Measurements from ENCODE around the gene PLXNA4.
"Not testable (repeated sequence)": the region's sequence is repeated elsewhere in the genome, so short reads cannot be mapped to it uniquely, and the experiment has no call there.

The PLXNA4 gene

DNA sequence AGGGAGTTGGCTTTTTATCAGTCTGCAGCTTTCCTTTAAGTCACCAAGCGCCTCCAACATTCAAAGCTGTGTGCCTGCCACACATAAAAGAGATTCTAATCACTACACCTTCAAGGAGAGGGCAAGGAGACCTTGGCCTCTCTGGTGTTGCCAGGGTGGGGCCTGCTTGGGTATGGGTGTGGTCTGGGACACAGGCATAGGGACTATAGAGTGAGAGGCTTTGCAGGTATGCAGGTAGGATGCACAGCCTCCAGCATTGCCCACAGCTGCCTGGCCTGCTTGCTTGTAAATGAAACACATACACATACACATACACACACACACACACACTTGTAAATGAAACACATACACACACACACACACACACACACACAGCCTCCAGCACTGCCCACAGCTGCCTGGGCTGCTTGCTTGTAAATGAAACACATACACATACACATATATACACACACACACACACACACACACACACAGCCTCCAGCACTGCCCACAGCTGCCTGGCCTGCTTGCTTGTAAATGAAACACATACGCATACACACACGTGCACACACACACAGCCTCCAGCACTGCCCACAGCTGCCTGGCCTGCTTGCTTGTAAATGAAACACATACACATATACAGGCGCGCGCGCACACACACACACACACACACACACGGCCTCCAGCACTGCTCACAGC is 397.7 kb downstream of the PLXNA4 start:
- DNase-seq (ENCODE audit: low read depth in 3 of 3): not testable (repeated sequence)

DNA sequence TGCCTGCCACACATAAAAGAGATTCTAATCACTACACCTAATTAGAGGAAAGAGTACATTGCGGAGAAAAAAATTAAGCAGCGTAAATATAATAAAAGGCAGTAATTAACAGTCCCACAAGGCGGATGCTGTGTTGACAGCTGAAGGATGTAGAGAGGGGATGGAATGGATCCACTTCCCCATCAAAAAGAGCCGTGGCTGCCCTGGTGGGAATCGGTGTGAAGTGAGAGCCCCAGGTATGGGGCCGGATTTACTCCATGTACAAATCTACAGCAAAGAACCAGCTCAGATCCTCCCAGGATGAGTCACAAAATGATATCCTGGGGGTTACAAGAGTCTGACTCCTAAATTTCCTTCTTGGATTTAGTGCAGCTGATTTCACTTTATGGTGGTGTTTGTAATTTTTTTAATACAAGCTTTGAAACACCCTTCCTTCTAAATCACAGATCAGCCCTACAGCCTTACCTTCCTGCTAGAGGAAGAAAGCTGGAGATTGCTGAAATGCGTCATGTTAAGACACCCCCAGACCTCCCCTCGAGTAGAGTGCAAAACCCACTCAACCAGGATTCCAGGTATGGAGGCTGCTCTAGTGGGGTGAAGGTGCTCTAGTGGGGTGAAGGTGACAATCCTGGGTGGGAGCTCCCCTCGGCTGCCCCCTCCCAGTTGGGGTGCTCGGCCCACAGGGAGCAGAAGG is 398.4 kb downstream of the PLXNA4 start:
- no peak for DNase-seq (ENCODE audit: low read depth in 3 of 3)

- no peak for DNase-seq (ENCODE audit: low read depth in 3 of 3)
Observed at GRCh38 chr7:132176719-132177118, 399.6 kb downstream of the PLXNA4 start.

DNA sequence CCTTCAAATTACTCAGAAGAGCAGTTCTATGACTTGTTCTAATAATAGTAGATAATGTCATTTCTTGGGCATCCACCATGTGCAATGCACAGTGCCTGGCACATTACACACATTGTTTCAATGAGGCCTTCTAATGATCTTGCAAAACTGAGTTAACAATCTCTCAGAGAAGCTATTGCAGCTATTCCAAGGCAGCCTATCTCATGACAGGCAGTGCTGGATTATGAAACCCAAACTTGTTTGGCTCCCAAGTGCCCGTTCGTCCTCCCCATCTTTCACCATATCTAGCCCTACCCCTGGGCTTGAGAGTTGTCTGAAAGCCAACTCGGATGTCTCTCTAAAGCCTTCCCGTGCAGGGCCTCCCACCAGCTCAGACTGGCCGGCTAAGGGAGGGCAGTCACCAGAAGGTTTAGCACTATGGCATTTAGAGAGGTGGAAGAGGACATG is 405.1 kb downstream of the PLXNA4 start:
- DNase-seq (ENCODE audit: low read depth in 3 of 3): no peak

GRCh38 chr7:132169730-132170129 is 406.5 kb downstream of the PLXNA4 start:
- no peak for DNase-seq (ENCODE audit: low read depth in 3 of 3)

- no peak for DNase-seq (ENCODE audit: low read depth in 3 of 3)
Observed at GRCh38 chr7:132168239-132168638, 408.0 kb downstream of the PLXNA4 start.

DNA sequence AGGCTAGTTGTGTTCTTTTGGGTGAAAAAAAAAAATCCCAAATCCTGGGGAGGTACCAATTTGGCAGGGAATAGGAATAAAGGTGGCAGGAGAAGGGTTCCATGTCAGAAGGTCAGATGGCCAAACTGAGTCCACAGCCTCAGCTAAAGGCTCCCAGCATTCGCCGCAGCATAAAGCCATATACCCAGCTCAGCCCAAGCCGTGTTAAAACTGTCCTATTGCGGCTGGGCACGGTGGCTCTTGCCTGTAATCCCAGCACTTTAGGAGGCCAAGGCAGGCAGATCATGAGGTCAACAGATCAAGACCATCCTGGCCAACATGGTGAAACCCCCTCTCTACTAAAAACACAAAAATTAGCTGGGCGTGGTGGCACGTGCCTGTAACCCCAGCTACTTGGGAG is 410.6 kb downstream of the PLXNA4 start:
- not testable (repeated sequence) for DNase-seq (ENCODE audit: low read depth in 3 of 3)

DNA sequence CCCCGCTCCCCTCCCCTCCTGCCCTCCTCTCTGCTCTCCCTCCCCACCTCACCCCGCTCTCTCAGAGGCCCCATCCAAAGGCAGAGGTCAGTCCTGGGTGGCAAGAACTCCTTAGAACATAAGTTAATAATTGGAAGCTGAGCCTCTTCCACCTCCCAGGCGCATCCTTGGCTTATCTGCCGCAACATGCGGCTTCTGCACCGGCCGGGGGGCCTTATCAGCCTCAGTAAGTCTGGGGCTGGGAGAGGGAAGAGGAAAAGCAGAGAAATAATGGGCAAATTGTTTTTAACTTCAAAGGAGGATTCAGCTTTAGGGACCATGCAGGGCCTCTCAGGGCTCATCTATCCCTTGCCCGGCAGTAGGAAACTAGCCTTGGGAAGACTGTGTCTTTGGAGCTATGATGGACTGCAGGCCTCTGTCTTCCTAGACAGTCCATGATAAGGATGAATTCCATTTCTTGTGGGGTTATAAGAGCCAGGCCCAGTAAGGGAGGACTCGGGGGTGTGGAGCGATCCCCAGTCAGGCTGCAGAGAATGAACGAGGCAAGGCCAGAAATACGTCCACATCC is 411.6 kb downstream of the PLXNA4 start:
- no peak for DNase-seq (ENCODE audit: low read depth in 3 of 3)

DNA sequence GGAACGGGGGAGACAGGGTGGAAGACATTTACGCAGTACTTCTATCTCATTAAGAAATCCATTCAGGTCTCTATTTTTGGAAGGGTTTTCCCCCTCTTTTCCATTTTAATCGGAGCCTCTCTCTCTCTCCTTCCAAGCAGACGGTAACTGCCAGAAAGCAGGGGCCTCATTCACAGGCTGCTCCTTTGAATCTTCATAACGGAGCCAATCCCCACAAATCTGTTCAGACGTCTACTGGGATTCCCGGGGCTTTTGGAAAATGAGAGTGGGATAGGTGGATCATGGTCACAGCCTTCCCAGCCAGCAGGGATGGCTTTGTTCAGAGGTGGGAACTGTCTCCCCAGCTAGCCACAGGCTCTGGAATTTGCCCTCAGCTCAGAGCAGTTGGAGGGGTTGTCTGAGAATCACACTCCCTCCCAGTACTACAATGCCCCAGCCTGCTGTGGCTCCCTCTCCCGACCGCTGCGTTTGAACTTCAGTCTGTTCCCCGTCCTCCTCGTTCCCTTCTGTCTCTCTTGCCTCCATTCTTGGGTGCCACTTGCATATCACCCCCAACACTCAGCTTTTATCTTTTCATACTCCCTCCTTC is 413.6 kb downstream of the PLXNA4 start:
- DNase-seq (ENCODE audit: low read depth in 3 of 3): no peak

DNA sequence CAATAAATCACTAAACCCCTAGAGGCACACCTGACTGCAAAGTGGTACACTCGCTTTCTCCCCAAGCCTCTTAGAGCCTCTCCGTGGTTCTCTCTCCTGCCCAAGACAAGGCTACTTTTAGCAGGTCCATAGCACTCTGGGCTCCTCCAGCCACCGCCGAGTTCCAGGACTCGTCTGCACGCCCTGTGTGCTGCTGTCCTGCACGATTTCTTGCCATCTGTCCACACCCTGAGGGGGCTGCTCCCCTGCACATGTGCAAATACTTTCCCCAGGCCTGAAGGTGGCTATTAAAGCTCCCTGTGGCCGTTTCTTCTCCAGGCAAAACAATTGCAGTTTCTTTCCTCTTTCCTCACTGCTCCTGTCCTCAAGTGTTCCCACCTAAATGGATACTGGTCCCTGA is 414.3 kb downstream of the PLXNA4 start:
- DNase-seq (ENCODE audit: low read depth in 3 of 3): no peak

DNA sequence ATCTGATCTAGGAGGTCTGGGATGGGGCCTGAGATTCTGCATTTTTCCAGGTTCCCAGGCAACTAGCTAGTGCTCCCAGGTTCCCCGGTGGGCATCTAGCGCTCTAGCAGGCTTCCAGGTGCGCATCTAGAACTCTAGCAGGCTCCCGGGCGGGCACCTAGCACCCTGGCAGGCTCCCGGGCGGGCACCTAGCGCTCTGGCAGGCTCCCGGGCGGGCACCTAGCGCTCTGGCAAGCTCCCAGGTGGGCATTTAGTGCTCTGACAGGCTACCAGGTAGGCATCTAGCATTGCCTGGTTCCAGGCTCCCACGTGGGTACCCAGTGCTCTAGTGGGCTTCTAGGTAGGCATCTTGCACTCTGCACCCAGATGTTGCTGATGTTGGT is 414.7 kb downstream of the PLXNA4 start:
- DNase-seq (ENCODE audit: low read depth in 3 of 3): no peak

DNA sequence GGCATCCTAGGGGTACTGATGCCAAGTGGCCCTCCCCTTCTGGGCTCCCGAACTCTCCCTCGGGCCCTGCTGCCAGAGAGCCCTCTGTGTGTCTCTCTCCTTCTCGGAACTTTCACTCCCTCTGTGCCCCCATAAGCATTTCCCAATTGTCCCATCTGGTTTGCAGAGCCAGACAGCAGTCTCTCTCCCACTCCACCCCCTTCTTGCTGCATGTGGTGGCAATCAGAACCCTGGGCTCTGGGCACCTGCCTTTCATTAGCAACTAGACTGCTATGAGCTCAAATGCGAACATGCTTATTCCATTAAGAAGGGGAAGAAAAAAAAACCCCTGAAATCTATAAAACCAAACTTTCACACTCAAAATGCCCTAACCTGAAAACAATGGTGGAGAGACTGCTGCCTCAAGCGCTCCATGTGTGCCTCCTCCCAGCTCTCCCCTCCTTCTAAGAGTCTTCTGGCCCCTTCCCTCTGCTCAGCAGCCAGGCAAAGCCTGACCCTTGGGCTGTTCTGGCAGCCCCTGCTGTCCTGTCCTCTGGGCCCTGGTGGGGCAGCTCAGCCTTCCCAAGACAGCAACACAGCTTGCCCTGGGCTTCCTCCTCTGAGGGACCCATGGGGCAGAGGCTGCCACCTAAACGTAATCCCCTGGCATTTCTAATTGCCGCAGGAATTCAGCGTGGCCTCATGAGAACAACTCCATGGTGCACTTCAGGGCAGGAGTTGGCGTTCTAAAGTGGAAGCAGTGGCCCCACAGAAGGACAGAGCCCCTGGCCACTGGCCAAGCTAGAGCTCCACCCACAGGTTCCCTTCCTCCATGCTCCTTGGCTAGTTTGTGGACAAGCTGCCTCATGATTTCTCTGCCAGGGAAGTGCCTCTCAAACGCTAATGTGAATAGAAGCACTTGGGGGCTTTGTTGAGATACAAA is 415.4 kb downstream of the PLXNA4 start:
- no peak for DNase-seq (ENCODE audit: low read depth in 3 of 3)

DNA sequence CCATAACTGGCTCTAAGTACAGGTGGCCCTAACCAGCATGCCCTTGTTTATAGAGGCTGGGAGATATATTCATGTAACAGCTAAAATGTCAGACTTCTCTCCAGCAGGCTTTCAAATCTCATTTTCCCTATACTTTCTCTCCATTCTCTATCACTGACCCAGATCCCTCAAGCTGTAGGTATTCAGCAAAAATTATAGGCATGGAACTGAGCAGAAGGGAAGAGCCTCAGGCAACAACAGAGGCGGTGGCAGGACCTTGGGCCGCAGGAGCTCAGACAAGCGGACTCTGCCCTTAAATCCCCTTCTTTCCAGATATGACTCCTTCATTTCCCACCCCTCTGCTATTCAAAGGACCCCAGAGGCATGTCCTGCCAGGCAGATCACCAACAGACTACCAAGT is 417.4 kb downstream of the PLXNA4 start:
- DNase-seq (ENCODE audit: low read depth in 3 of 3): no peak

GRCh38 chr7:132158166-132158565 is 418.1 kb downstream of the PLXNA4 start:
- DNase-seq (ENCODE audit: low read depth in 3 of 3): no peak

DNA sequence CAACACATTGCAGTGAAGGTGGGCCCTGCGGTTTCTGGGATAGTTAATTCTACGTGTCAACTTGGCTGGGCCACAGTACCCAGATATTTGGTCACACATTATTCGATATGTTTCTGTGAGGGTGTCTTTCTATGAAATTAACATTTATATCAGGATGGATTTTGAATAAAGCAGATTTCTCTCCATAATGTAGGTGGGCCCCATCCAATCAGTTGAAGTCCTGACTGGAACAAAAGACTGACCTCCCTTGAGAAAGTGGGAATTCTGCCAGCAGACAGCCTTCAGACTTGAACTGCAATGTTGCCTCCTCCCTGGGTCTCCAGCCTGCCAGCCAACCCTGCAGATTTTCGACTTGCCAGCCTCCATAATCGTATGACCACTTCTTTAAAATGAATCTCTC is 420.6 kb downstream of the PLXNA4 start:
- DNase-seq (ENCODE audit: low read depth in 3 of 3): no peak

DNA sequence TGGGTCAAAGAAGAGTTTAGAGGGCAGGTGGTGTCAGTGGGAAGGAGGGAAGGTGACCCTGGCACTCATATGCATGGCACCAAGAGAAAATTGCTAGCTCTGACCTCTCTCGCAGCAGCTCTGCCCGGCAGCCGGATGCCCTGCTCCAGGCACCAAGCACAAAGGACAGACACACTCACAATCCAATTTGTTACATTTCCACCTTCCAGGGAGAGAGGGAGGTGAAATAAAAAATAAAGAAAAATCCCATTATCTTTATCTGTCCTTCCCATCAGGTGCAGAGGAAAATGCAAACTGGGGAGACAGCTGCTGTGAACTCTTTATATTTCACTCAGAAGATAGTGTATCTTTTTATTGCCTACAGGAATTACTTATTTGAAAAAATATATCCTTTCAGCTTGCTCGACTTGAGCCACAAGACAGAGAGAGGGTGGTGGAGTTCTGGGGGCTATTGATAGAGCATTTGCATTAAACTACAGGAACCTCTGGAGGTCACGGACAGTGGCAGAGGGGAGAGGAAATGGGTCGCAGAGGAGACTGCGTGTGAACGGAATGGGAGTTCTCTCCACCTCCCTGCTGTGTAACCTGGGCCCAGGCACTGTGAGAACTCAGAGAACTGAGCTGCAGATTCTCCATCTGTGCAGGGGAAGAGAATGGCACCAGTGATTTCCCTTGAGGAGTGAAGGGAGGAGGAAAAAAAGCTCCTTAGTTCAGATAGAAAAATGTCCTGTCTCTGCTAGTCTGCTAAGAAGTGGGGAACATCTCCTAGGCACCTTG is 421.4 kb downstream of the PLXNA4 start:
- no peak for DNase-seq (ENCODE audit: low read depth in 3 of 3)

DNA sequence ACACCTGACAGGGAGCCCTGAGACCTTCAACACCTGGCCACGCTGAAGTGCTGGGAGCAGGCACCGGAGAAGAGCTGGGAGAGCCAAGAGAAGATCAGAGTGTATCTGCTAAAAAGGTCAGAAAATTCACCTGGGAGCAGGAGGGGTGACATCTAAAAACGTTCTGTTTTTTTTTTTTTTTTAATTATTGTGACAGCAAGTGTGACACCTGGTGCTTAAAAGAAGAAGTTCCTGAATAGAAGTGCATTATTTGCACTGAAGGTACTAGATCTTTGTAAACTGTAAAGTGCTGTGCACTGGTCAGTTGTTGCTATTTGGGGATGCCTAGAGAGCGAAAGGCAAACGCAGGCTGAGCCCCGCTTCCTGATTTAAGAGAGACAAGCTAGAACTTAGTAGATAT is 422.0 kb downstream of the PLXNA4 start:
- DNase-seq (ENCODE audit: low read depth in 3 of 3): no peak

DNA sequence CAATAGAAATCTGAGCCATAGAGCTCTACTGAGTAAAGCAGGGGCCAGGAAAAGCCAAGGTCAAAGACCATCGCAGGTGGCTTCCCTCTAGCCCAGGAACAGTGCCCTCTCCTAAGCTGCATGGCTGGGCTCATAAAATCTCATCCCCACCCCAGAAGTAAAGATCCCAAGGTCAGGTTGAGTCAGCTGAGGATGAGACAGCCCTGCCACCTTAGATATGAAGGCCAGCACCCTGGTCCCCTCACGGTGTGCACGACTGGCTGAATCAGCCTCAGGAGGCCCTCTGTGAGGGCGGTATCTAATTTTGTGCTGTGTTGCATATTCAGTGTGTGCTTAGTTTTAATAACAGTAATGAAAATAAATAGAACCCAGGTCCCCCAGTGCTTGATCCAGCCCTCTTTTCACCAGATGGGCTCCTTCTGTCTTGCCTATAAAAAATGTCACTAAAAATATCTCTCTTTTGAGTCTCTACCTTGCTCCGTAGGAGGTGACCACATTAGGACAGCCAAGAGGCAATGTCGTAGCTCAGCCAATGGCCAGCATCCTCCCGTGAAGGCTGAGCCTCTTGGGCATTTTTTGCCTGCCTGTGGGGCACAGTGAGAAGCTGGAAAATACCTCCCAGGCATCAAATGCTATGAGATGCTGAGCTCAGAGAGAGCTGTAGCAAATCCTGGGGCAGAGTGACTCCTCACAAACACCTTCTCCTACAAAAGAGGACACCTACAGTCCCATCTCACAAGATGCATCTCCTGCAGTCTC is 424.0 kb downstream of the PLXNA4 start:
- no peak for DNase-seq (ENCODE audit: low read depth in 3 of 3)

GRCh38 chr7:132150711-132151110 is 425.6 kb downstream of the PLXNA4 start:
- no peak for DNase-seq (ENCODE audit: low read depth in 3 of 3)
